Measurements from ENCODE around the gene CFD. TPM values are rescaled to one million over a fixed set of nuclear protein-coding genes. Genes with fewer than 3 reads are reported as not detected.
"Not testable (repeated sequence)": the region's sequence is repeated elsewhere in the genome, so short reads cannot be mapped to it uniquely, and the experiment has no call there.

CFD gene
- polyA plus RNA-seq, 4 donors, result 2.1 to 5.7 (median 2.6) TPM

DNA sequence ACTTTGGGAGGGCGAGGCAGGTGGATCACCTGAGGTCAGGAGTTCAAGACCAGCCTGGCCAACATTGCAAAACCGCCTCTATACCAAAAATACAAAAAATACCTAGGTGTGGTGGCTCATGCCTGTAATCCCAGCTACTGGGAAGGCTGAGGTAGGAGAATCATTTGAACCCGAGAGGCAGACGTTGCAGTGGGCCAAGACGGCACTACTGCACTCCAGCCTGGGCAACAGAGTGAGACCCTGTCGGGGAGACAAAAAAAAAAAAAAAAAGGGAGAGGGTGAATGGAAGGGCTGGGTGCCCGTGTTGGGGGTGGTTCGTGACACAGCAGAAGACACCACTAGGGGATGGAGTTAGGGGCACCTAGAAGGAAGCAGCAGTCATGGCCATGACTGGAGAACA lies 10.8 kb downstream of the CFD start:
- no peak for DNase-seq (ENCODE audit: low read depth in 4 of 4, low spot score in 3 of 4)

DNA sequence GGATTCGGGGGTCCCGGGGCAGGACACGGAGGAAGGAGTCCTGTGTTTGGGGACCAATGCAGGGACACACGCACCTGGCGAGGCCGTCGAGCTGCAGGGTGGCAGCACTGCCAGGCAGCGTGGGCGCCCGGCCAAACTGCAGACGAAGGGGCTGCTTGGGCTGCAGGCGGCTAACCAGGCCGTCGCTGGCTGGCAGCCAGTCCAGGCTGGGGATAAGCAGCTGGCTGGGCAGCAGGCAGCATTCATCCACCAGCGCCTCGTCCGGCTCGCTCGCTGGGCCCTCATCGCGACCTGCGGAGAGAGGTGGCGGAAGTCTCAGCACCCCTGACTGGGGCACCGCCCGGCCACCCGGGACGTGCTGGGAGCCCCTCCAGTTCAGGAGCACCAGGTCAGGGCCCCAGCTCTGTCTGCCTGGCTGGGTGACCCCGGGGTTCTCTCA lies 11.5 kb downstream of the CFD start:
- no peak for DNase-seq (ENCODE audit: low read depth in 4 of 4, low spot score in 3 of 4)

DNA sequence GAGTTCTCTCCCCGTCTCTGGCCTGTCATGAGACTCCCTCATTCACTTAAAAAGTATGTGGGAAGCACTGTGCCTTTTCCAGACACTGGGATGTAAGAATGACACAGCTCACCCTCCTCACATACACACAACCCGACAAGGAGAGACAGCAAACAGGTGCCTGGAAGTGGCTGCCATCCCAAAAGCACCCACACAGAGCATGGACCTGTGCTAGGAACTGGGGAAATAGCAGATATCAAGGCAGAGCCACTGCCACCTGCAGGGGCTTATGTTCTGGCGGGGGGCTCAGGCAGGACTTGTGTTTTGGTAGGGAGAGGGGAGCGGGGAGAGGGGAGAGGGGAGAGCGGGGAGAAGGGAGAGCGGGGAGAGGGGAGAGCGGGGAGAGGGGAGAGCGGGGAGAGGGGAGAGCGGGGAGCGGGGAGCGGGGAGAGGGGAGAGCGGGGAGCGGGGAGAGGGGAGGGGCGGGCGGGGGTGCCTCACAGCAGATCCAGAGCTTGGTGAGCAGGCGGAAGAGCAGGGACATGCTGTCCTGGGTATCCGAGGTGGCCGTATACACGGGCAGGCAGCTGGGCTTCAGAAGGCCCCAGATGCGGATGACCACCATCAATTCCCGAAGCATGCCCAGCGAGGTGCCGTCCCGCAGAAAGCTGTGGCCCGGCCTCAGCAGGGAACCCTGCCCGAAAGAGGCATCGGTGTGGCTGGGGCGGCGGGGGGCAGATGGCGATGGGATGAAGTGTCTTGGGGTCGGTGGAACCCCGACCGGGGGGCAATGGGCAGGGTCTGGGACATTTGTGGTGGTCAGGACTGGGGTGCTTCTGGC lies 12.2 kb downstream of the CFD start:
- DNase-seq (ENCODE audit: low read depth in 4 of 4, low spot score in 3 of 4), result no peak

DNA sequence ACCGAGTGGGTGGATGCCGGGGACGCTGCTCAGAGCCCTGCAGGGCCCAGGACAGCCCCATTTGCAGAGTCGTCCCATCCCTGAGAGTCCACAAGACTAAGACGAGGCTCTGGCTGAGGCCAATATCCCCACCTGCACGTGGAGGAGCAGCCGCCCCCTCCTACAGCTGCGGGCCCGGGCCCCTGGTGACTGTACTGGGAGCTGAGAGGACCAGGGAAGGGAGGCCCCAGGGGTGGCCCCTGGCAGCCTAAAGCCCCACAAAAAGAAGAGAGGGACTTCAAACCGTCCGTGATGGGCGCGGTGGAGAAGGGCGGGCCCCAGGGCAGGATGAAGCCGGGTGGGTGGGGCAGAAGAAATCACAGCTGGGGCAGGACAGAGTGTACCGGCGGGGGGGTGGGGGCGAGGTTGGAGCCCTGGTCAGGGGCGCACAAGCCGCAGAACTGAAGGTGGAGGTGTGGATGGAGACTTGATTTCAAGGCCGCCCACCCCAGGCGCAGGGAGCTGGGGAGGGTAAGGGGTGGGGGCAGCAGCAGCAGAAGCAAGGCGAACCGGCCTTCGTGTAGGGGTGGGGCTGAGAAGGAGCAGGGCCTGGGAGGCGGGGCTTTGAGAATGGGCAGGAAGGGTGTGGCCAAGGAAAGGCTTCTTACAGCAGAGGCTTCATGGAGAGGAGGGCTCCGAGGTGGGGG lies 12.9 kb downstream of the CFD start:
- DNase-seq (ENCODE audit: low read depth in 4 of 4, low spot score in 3 of 4), result no peak

DNA sequence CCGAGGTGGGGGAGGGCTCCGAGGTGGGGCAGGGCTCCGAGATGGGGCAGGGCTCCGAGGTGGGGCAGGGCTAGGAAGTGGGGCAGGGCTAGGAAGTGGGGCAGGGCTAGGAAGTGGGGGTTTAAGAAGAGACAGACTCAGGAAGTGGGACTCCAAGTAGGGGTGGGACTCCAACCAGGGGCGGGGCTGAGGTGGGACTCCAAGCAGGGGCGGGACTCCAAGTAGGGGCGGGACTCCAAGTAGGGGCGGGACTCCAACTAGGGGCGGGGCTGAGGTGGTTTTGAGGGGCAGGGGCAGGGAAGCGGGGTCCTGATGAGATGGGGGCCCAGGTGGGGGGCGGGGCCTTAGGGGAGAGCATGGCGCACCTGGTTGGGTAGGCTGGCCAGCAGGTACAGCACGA lies 13.6 kb downstream of the CFD start:
- no peak for DNase-seq (ENCODE audit: low read depth in 4 of 4, low spot score in 3 of 4)

- DNase-seq (ENCODE audit: low read depth in 4 of 4, low spot score in 3 of 4), result no peak
These were observed 14.1 kb downstream of the CFD start for GRCh38 chr19:873561-874041.

- no peak for DNase-seq (ENCODE audit: low read depth in 4 of 4, low spot score in 3 of 4)
These were observed 15.9 kb downstream of the CFD start for GRCh38 chr19:875265-875879.

GRCh38 chr19:876089-876488 lies 16.6 kb downstream of the CFD start:
- DNase-seq (ENCODE audit: low read depth in 4 of 4, low spot score in 3 of 4), result no peak

DNA sequence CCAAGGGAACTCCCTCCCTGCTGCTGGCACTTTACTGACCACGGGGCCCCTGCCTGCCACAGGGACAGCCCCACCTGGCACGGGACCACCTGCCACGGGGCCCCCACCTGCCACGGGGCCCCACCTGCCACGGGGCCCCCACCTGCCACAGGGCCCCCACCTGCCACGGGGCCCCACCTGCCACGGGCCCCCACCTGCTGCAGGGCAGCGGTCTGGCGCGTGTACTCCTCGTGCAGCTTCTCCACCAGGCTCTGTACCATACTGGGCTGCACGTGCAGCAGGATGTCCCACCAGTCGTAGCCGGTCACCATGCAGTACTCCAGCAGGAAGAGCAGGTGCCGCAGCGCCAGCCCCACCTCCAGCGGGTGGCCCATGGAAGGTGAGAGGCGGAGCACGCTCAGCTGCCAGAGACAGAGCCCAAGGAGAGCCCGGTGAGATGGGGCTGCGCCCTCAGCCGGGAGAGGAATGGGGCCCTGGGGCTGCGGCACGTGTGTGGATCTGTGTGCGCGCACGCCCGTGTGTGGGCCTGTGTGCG lies 17.4 kb downstream of the CFD start:
- DNase-seq (ENCODE audit: low read depth in 4 of 4, low spot score in 3 of 4), result no peak

GRCh38 chr19:877992-878660 lies 18.7 kb downstream of the CFD start:
- DNase-seq (ENCODE audit: low read depth in 4 of 4, low spot score in 3 of 4), result not testable (repeated sequence)

DNA sequence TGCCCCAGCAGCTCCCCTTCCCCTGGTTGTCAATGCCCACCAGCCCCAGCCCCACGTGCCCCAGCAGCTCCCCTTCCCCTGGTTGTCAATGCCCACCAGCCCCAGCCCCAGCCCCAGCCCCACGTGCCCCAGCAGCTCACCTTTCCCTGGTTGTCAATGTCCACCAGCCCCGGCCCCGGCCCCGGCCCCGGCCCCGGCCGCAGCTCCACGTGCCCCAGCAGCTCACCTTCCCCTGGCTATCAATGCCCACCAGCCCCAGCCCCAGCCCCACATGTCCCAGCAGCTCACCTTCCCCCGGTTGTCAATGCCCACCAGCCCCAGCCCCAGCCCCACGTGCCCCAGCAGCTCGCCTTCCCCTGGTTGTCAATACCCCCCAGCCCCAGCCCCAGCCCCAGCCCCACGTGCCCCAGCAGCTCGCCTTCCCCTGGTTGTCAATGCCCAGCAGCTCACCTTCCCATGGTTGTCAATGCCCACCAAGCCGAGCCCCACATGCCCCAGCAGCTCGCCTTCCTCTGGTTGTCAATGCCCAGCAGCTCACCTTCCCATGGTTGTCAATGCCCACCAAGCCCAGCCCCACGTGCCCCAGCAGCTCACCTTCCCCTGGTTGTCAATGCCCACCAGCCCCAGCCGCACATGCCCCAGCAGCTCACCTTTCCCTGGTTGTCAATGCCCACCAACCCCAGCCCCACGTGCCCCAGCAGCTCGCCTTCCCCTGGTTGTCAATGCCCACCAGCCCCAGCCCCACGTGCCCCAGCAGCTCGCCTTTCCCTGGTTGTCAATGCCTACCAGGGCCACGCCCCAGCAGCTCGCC lies 19.5 kb downstream of the CFD start:
- DNase-seq (ENCODE audit: low read depth in 4 of 4, low spot score in 3 of 4), result not testable (repeated sequence)

DNA sequence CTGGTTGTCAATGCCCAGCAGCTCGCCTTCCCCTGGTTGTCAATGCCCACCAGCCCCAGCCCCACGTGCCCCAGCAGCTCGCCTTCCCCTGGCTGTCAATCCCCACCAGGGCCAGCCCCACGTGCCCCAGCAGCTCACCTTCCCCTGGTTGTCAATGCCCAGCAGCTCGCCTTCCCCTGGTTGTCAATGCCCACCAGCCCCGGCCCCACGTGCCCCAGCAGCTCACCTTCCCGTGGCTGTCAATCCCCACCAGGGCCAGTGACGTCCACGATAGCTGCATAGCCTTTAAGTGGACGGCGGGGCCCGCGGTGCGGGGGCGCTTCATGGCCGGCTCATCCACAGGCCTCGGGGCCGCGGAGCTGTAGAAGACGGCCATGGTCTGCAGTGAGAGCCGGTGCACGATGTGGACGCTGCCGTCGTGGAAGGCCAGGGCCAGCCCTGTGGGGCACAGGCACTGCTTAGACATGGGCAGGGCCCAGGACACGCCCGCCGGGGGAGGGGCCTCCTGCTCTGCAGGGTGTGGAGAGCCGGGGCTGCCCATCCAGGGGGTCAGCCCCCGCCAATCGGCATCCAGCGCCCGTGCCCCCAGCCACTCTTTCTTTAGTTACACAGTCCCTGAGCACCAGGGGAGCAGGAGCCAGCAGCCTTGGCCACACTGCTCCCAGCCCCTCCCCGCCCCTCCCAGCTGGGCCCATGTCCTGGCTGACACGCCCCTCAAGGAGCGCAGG lies 20.4 kb downstream of the CFD start:
- DNase-seq (ENCODE audit: low read depth in 4 of 4, low spot score in 3 of 4), result no peak

- no peak for DNase-seq (ENCODE audit: low read depth in 4 of 4, low spot score in 3 of 4)
These were observed 22.1 kb downstream of the CFD start for GRCh38 chr19:881385-882071.

- no peak for DNase-seq (ENCODE audit: low read depth in 4 of 4, low spot score in 3 of 4)
These were observed 23.5 kb downstream of the CFD start for GRCh38 chr19:882871-883497.

DNA sequence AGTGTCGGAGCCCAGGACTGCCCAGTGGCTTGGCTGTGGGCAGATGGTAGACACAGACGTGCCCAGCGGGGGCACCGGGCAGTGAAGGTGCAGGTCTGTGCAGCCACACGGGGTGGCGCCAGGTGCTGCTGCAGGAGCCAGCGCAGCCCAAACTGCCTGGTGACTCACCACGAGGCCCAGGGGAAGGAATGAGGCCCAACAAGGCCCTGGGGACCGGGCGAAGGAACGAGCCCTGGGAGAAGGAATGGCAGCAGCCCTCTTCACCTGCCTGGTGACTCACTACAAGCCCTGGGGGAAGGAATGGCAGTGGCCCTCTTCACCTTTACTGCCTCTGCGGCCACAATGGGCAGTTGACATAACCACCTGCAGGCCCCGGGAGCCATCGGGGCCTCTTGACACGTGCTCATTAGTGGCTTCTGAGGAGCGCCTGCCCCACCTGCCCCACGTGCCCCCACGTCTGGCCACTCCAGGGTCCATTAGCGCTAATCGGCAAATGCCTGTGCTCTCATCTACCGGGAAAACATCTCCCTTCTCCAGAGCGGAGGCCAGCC lies 24.3 kb downstream of the CFD start:
- no peak for DNase-seq (ENCODE audit: low read depth in 4 of 4, low spot score in 3 of 4)

- DNase-seq (ENCODE audit: low read depth in 4 of 4, low spot score in 3 of 4), result no peak
These were observed 25.2 kb downstream of the CFD start for GRCh38 chr19:884420-885211.

Measured in right renal pelvis (tissue), 4 donors.